ENCODE measurements around the gene FAM3A.

- TF ChIP-seq SUZ12 (IDR thresholded peaks at IDR 0.05; ENCODE audit: extremely low read depth, insufficient read depth, insufficient read length) = no peak
- no peak for TF ChIP-seq ZNF274 (IDR thresholded peaks at IDR 0.05; ENCODE audit: low read depth, low read length)
These were observed 28.3 kb downstream of the FAM3A start for GRCh38 chrX:154487518-154488290.
